ENCODE measurements around the gene LRP2BP. TPM values are rescaled to one million over a fixed set of nuclear protein-coding genes. Genes with fewer than 3 reads are reported as not detected.
A peak's percentile ranks its signal among the peaks of the same experiment; 100 is the strongest.

LRP2BP gene
- total RNA-seq, 1 experiment from 2014 or later = 0.33 TPM

- TF ChIP-seq, protein P1, sequence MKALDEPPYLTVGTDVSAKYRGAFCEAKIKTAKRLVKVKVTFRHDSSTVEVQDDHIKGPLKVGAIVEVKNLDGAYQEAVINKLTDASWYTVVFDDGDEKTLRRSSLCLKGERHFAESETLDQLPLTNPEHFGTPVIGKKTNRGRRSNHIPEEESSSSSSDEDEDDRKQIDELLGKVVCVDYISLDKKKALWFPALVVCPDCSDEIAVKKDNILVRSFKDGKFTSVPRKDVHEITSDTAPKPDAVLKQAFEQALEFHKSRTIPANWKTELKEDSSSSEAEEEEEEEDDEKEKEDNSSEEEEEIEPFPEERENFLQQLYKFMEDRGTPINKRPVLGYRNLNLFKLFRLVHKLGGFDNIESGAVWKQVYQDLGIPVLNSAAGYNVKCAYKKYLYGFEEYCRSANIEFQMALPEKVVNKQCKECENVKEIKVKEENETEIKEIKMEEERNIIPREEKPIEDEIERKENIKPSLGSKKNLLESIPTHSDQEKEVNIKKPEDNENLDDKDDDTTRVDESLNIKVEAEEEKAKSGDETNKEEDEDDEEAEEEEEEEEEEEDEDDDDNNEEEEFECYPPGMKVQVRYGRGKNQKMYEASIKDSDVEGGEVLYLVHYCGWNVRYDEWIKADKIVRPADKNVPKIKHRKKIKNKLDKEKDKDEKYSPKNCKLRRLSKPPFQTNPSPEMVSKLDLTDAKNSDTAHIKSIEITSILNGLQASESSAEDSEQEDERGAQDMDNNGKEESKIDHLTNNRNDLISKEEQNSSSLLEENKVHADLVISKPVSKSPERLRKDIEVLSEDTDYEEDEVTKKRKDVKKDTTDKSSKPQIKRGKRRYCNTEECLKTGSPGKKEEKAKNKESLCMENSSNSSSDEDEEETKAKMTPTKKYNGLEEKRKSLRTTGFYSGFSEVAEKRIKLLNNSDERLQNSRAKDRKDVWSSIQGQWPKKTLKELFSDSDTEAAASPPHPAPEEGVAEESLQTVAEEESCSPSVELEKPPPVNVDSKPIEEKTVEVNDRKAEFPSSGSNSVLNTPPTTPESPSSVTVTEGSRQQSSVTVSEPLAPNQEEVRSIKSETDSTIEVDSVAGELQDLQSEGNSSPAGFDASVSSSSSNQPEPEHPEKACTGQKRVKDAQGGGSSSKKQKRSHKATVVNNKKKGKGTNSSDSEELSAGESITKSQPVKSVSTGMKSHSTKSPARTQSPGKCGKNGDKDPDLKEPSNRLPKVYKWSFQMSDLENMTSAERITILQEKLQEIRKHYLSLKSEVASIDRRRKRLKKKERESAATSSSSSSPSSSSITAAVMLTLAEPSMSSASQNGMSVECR (CRISPR knock-in tag; IDR thresholded peaks at IDR 0.05; ENCODE audit: borderline replicate concordance) = no peak
- TF ChIP-seq ZNF425 (CRISPR knock-in tag; conservative IDR thresholded peaks at IDR 0.05) = no peak
- TF ChIP-seq RORB (CRISPR knock-in tag; IDR thresholded peaks at IDR 0.05) = no peak
- no peak for TF ChIP-seq TEAD1 (CRISPR knock-in tag; IDR thresholded peaks at IDR 0.05)
- TF ChIP-seq, protein P2, sequence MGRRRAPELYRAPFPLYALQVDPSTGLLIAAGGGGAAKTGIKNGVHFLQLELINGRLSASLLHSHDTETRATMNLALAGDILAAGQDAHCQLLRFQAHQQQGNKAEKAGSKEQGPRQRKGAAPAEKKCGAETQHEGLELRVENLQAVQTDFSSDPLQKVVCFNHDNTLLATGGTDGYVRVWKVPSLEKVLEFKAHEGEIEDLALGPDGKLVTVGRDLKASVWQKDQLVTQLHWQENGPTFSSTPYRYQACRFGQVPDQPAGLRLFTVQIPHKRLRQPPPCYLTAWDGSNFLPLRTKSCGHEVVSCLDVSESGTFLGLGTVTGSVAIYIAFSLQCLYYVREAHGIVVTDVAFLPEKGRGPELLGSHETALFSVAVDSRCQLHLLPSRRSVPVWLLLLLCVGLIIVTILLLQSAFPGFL (CRISPR knock-in tag; IDR thresholded peaks at IDR 0.05; ENCODE audit: borderline replicate concordance) = no peak
- TF ChIP-seq, protein P3, sequence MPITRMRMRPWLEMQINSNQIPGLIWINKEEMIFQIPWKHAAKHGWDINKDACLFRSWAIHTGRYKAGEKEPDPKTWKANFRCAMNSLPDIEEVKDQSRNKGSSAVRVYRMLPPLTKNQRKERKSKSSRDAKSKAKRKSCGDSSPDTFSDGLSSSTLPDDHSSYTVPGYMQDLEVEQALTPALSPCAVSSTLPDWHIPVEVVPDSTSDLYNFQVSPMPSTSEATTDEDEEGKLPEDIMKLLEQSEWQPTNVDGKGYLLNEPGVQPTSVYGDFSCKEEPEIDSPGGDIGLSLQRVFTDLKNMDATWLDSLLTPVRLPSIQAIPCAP (CRISPR knock-in tag; IDR thresholded peaks at IDR 0.05) = no peak
- TF ChIP-seq, protein P4, sequence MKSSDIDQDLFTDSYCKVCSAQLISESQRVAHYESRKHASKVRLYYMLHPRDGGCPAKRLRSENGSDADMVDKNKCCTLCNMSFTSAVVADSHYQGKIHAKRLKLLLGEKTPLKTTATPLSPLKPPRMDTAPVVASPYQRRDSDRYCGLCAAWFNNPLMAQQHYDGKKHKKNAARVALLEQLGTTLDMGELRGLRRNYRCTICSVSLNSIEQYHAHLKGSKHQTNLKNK (CRISPR knock-in tag; IDR thresholded peaks at IDR 0.05) = no peak
- no peak for TF ChIP-seq ZNF232 (CRISPR knock-in tag; IDR thresholded peaks at IDR 0.05)
- no peak for TF ChIP-seq USF1 (CRISPR knock-in tag; IDR thresholded peaks at IDR 0.05)
- TF ChIP-seq PRRX2 (CRISPR knock-in tag; IDR thresholded peaks at IDR 0.05) = no peak
- TF ChIP-seq CBFB (CRISPR knock-in tag; IDR thresholded peaks at IDR 0.05; ENCODE audit: low read depth) = no peak
- no peak for TF ChIP-seq ZNF396 (CRISPR knock-in tag; IDR thresholded peaks at IDR 0.05; ENCODE audit: borderline replicate concordance)
- TF ChIP-seq ZNF416 (CRISPR knock-in tag; IDR thresholded peaks at IDR 0.05) = no peak
- TF ChIP-seq JUN (CRISPR knock-in tag; IDR thresholded peaks at IDR 0.05) = no peak
These were observed 7.8 kb downstream of the LRP2BP start (continued) for GRCh38 chr4:185387957-185388356.

- Mint-ChIP-seq H3K4me3 (no peak overlapping the region), H3K27me3 (ENCODE audit: low read depth) (no peaks in the 10 kb centered on the region), H3K27ac (peak overlapping the region; percentile 24; the same call in 1 of the 2 replicates), H3K9me3 (peaks cover 18% of the 10 kb centered on the region), H3K36me3 (no peaks in the 10 kb centered on the region), H3K4me1 (peaks cover 6% of the 10 kb centered on the region; the same call in 1 of the 2 replicates)
- no peak for DNase-seq (ENCODE audit: low spot score)
- ChIA-PET POLR2A (no interaction called here), CTCF (interaction anchor here (1.3 kb wide), 1 partner anchor 11 kb away, joined by 3 read pairs; the partner anchor contains the start of gene ANKRD37)
- TF ChIP-seq NR3C1 (CRISPR knock-in tag; conservative IDR thresholded peaks at IDR 0.05; ENCODE audit: low read depth) = no peak
- TF ChIP-seq E2F1 (CRISPR knock-in tag; IDR thresholded peaks at IDR 0.05) = no peak
- no peak for TF ChIP-seq TEAD4 (CRISPR knock-in tag; IDR thresholded peaks at IDR 0.05)
- no peak for TF ChIP-seq SMAD4 (CRISPR knock-in tag; IDR thresholded peaks at IDR 0.05)
- TF ChIP-seq, protein P5, sequence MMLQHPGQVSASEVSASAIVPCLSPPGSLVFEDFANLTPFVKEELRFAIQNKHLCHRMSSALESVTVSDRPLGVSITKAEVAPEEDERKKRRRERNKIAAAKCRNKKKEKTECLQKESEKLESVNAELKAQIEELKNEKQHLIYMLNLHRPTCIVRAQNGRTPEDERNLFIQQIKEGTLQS (CRISPR knock-in tag; conservative IDR thresholded peaks at IDR 0.05) = no peak
- TF ChIP-seq NFATC4 (CRISPR knock-in tag; IDR thresholded peaks at IDR 0.05) = no peak
- no peak for TF ChIP-seq ZNF281 (CRISPR knock-in tag; IDR thresholded peaks at IDR 0.05)
- TF ChIP-seq ZNF138 (CRISPR knock-in tag; conservative IDR thresholded peaks at IDR 0.05) = no peak
- TF ChIP-seq CBFB (CRISPR knock-in tag; IDR thresholded peaks at IDR 0.05; ENCODE audit: low read depth) = no peak
- TF ChIP-seq ESRRA (CRISPR knock-in tag; IDR thresholded peaks at IDR 0.05; ENCODE audit: borderline replicate concordance) = no peak
- no peak for ATAC-seq
These were observed 10.8 kb downstream of the LRP2BP start for GRCh38 chr4:185384930-185385331.

Measured in WTC11 (cell line).